Thoracic aorta (tissue), 2 donors: ENCODE results near the gene SYNDIG1. TPM values are rescaled to one million over a fixed set of nuclear protein-coding genes. Genes with fewer than 3 reads are reported as not detected.

Source experiments
- ATAC-seq: fragments of 150-250 bp; one replicate; pipeline ENCODE4 v1.8.0; 2017; ENCODE audit warnings: low read depth; ENCODE audit not compliant: insufficient number of reproducible peaks, low FRiP score
- DNase-seq: peaks from one replicate; pipeline ENCODE4 v3.0.0-alpha.2; 2020; ENCODE audit warnings: low spot score
- H3K27ac ChIP-seq, 2 donors: fragments of 200-600 bp; sonication (generic); 1 replicate in 1 of 2; 2 replicates in 1 of 2; pipeline ENCODE4 v1.5.1; 2016; ENCODE audit warnings: mild to moderate bottlenecking in 2 of 2, moderate library complexity in 2 of 2
- H3K27me3 ChIP-seq: fragments of 200-600 bp; sonication (generic); replicated peaks from 2 replicates; pipeline ENCODE4 v1.6.0; 2016; ENCODE audit warnings: mild to moderate bottlenecking; ENCODE audit not compliant: insufficient read depth
- H3K36me3 ChIP-seq: fragments of 200-600 bp; sonication (generic); one replicate; pipeline ENCODE4 v1.5.1; 2016
- H3K4me1 ChIP-seq, 2 donors: fragments of 200-600 bp; sonication (generic); 1 replicate in 1 of 2; 2 replicates in 1 of 2; pipeline versions ENCODE4 v1.5.1 to v1.6.0; 2016; ENCODE audit warnings: low read depth in 2 of 2, mild to moderate bottlenecking in 1 of 2; ENCODE audit not compliant: control insufficient read depth in 1 of 2
- H3K4me3 ChIP-seq: fragments of 200-600 bp; sonication (generic); 2 replicates; pipeline ENCODE4 v1.5.1; 2016; ENCODE audit warnings: mild to moderate bottlenecking
- H3K9me3 ChIP-seq: fragments of 200-600 bp; sonication (generic); 2 replicates; pipeline ENCODE4 v1.5.1; 2016
- CTCF ChIP-seq: fragments of 200-600 bp; sonication (generic); IDR thresholded peaks from one replicate; pipeline ENCODE4 v1.5.1; 2019; ENCODE audit warnings: antibody characterized with exemption
- total RNA-seq, 2 donors: library from RNA; depleted of rRNA; stranded (reverse); fragments of >200 nt; gene quantifications; one replicate each; pipeline versions ENCODE4 v1.1.0 to v1.2.3, GENCODE V29; 2016

The SYNDIG1 gene
- total RNA-seq, 2 donors from 2014 or later, result 1.8 to 5.4 TPM

- H3K36me3 ChIP-seq, result no peaks in the 10 kb centered on the region
- H3K4me3 ChIP-seq, result no peak overlapping the region
- H3K4me1 ChIP-seq, result no peaks in the 10 kb centered on the region
- ATAC-seq (no peak), DNase-seq (no peak)
- H3K27me3 ChIP-seq, result no peaks in the 10 kb centered on the region
- no peak overlapping the region for H3K27ac ChIP-seq
- no peaks in the 10 kb centered on the region for H3K9me3 ChIP-seq
- TF ChIP-seq CTCF, result no peak
Observed at GRCh38 chr20:24575811-24576210, 106.4 kb downstream of the SYNDIG1 start.

- ATAC-seq (no peak), DNase-seq (no peak)
- H3K4me3 ChIP-seq, result no peak overlapping the region
- no peak overlapping the region for H3K27ac ChIP-seq
- no peak for TF ChIP-seq CTCF
- H3K4me1 ChIP-seq, result no peaks in the 10 kb centered on the region
- no peaks in the 10 kb centered on the region for H3K36me3 ChIP-seq
- no peaks in the 10 kb centered on the region for H3K27me3 ChIP-seq
- no peaks in the 10 kb centered on the region for H3K9me3 ChIP-seq
Observed at GRCh38 chr20:24576447-24576846, 107.0 kb downstream of the SYNDIG1 start.

GRCh38 chr20:24577271-24577909 lies 108.0 kb downstream of the SYNDIG1 start:
- no peak overlapping the region for H3K4me3 ChIP-seq
- TF ChIP-seq CTCF, result no peak
- no peak overlapping the region for H3K27ac ChIP-seq
- H3K27me3 ChIP-seq, result no peaks in the 10 kb centered on the region
- H3K36me3 ChIP-seq, result no peaks in the 10 kb centered on the region
- no peaks in the 10 kb centered on the region for H3K9me3 ChIP-seq
- DNase-seq, result no peak
- H3K4me1 ChIP-seq, result no peaks in the 10 kb centered on the region
- ATAC-seq, result no peak

- ATAC-seq (no peak), DNase-seq (no peak)
- no peaks in the 10 kb centered on the region for H3K9me3 ChIP-seq
- H3K4me3 ChIP-seq, result no peak overlapping the region
- H3K36me3 ChIP-seq, result no peaks in the 10 kb centered on the region
- H3K4me1 ChIP-seq, result no peaks in the 10 kb centered on the region
- no peak overlapping the region for H3K27ac ChIP-seq
- TF ChIP-seq CTCF, result no peak
- no peaks in the 10 kb centered on the region for H3K27me3 ChIP-seq
Observed at GRCh38 chr20:24578567-24579415, 109.4 kb downstream of the SYNDIG1 start.

GRCh38 chr20:24579475-24579874 lies 110.0 kb downstream of the SYNDIG1 start:
- Histone ChIP-seq H3K4me3 (no peak overlapping the region), H3K27ac (no peak overlapping the region), H3K9me3 (no peaks in the 10 kb centered on the region), H3K36me3 (no peaks in the 10 kb centered on the region), H3K4me1 (no peaks in the 10 kb centered on the region), H3K27me3 (no peaks in the 10 kb centered on the region)
- ATAC-seq (no peak), DNase-seq (no peak)
- no peak for TF ChIP-seq CTCF
